Tibial artery (tissue), 4 donors: Measurements from ENCODE around the gene ARHGEF37.
"Not testable (repeated sequence)": the region's sequence is repeated elsewhere in the genome, so short reads cannot be mapped to it uniquely, and the experiment has no call there.

ENCODE experiments used
- DNase-seq, 2 donors: peaks; one replicate each; pipeline ENCODE4 v3.0.0-alpha.2; 2019
- H3K27ac ChIP-seq, 2 donors: fragments of 200-600 bp; sonication (generic) in 1 of 2; 1 replicate in 1 of 2; 2 replicates in 1 of 2; pipeline ENCODE4 v1.5.1; 2018 to 2019; ENCODE audit warnings: mild to moderate bottlenecking in 1 of 2
- H3K27me3 ChIP-seq, 2 donors: fragments of 200-600 bp; sonication (generic) in 1 of 2; one replicate each; pipeline versions ENCODE4 v1.5.1 to v1.6.0; 2016 to 2019
- H3K36me3 ChIP-seq, 3 donors: fragments of 200-600 bp; sonication (generic) in 2 of 3; one replicate each; pipeline ENCODE4 v1.5.1; 2016 to 2019; ENCODE audit warnings: mild to moderate bottlenecking in 2 of 3
- H3K4me1 ChIP-seq, 4 donors: fragments of 200-600 bp; sonication (generic) in 2 of 4; 1 replicate in 3 of 4; 2 replicates in 1 of 4; pipeline ENCODE4 v1.5.1; 2016 to 2019
- H3K4me3 ChIP-seq, 2 donors: fragments of 200-600 bp; sonication (generic) in 1 of 2; 1 replicate in 1 of 2; 2 replicates in 1 of 2; pipeline ENCODE4 v1.5.1; 2018 to 2019; ENCODE audit warnings: mild to moderate bottlenecking in 2 of 2
- H3K9me3 ChIP-seq, 3 donors: fragments of 200-600 bp; sonication (generic) in 1 of 3; one replicate each; pipeline ENCODE4 v1.5.1; 2016 to 2019
- intact Hi-C: fragments of 100-400 bp; cut with DNase I; formaldehyde crosslinking; loops from one replicate; pipeline ENCODE4 v1.15.0; 2023; ENCODE audit warnings: low total_unique reads
- TF ChIP-seq, protein P1 (sequence below), 2 experiments: fragments of 200-600 bp in 1 of 2; fragments of 450-650 bp in 1 of 2; IDR thresholded peaks; one replicate each; pipeline ENCODE4 v1.5.1; 2017 to 2019; ENCODE audit warnings: antibody characterized with exemption in 2 of 2, mild to moderate bottlenecking in 1 of 2, moderate library complexity in 1 of 2

ARHGEF37 gene

GRCh38 chr5:149585910-149586309 lies 4.6 kb downstream of the ARHGEF37 start:
- TF ChIP-seq, protein P1, sequence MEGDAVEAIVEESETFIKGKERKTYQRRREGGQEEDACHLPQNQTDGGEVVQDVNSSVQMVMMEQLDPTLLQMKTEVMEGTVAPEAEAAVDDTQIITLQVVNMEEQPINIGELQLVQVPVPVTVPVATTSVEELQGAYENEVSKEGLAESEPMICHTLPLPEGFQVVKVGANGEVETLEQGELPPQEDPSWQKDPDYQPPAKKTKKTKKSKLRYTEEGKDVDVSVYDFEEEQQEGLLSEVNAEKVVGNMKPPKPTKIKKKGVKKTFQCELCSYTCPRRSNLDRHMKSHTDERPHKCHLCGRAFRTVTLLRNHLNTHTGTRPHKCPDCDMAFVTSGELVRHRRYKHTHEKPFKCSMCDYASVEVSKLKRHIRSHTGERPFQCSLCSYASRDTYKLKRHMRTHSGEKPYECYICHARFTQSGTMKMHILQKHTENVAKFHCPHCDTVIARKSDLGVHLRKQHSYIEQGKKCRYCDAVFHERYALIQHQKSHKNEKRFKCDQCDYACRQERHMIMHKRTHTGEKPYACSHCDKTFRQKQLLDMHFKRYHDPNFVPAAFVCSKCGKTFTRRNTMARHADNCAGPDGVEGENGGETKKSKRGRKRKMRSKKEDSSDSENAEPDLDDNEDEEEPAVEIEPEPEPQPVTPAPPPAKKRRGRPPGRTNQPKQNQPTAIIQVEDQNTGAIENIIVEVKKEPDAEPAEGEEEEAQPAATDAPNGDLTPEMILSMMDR (IDR thresholded peaks at IDR 0.05), result no peak
- H3K4me3 ChIP-seq, result no peak overlapping the region
- H3K27me3 ChIP-seq, result no peaks in the 10 kb centered on the region
- no peak for DNase-seq
- peaks cover 0 to 6% (median 0%) of the 10 kb centered on the region in 3 donors for H3K36me3 ChIP-seq
- H3K27ac ChIP-seq, result no peak overlapping the region
- peaks cover 0 to 64% (median 46%) of the 10 kb centered on the region in 4 donors for H3K4me1 ChIP-seq
- H3K9me3 ChIP-seq, result no peaks in the 10 kb centered on the region
- intact Hi-C loops, result no loop called here

- DNase-seq, result no peak
- H3K9me3 ChIP-seq, result no peaks in the 10 kb centered on the region
- H3K36me3 ChIP-seq, result peaks cover 0 to 6% (median 0%) of the 10 kb centered on the region in 3 donors
- no peaks in the 10 kb centered on the region for H3K27me3 ChIP-seq
- TF ChIP-seq, protein P1 (IDR thresholded peaks at IDR 0.05), result no peak
- intact Hi-C loops, result no loop called here
- H3K27ac ChIP-seq, result peak overlapping the region; percentile 31 to 40
- no peak overlapping the region for H3K4me3 ChIP-seq
- H3K4me1 ChIP-seq, result peaks cover 0 to 60% (median 45%) of the 10 kb centered on the region in 4 donors
Observed at GRCh38 chr5:149586708-149587318, 5.5 kb downstream of the ARHGEF37 start.

DNA sequence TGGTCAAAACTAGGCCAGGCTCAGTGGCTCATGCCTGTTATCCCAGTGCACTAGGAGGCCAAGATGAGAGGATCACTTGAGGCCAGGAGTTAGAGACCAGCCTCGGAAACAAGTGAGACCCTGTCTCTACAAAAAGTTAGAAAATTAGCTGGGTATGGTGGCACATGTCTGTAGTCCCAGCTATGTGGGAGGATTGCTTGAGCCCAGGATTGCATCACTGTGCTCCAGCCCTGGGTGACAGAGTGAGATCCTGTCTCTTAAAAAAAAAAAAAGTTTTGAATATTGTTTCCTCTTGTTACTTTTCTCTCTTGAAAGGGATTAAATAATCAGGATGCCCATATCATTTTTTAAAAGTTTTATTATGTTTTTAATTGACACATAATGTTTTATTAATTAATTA lies 7.6 kb downstream of the ARHGEF37 start:
- Histone ChIP-seq H3K36me3 (peaks cover 0 to 6% (median 0%) of the 10 kb centered on the region in 3 donors), H3K27me3 (no peaks in the 10 kb centered on the region), H3K4me3 (no peak overlapping the region), H3K9me3 (no peaks in the 10 kb centered on the region), H3K4me1 (peaks cover 0 to 42% (median 30%) of the 10 kb centered on the region in 4 donors), H3K27ac (peak overlapping the region in 1 of 2 donors; percentile 31)
- no peak for DNase-seq
- intact Hi-C loops, result no loop called here
- TF ChIP-seq, protein P1 (IDR thresholded peaks at IDR 0.05), result no peak

DNA sequence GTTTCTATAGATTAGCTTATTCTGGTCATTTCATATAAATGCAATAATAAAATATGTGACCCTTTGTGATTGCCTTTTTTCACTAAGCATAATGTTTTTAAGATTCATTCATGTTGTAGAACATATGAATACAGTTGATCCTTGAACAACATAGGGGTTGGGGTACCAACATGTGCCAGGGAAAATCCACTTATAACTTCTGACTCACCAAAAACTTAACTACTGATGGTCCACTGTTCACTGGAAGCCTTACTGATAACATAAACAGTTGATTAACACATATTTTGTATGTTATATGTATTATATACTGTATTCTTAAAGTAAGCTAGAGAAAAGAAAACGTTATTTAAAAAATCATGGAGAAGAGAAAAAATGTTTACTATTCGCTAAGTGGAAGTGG lies 12.1 kb downstream of the ARHGEF37 start:
- Histone ChIP-seq H3K9me3 (no peaks in the 10 kb centered on the region), H3K4me3 (no peak overlapping the region), H3K27ac (no peak overlapping the region), H3K27me3 (no peaks in the 10 kb centered on the region), H3K36me3 (peaks cover 0 to 6% (median 0%) of the 10 kb centered on the region in 3 donors), H3K4me1 (peaks cover 0 to 22% (median 13%) of the 10 kb centered on the region in 4 donors)
- intact Hi-C loops, result no loop called here
- TF ChIP-seq, protein P1 (IDR thresholded peaks at IDR 0.05), result no peak
- DNase-seq, result no peak

GRCh38 chr5:149594206-149594895 lies 13.1 kb downstream of the ARHGEF37 start:
- TF ChIP-seq, protein P1 (IDR thresholded peaks at IDR 0.05), result no peak
- H3K36me3 ChIP-seq, result peaks cover 0 to 13% (median 5%) of the 10 kb centered on the region in 3 donors
- no peak overlapping the region for H3K27ac ChIP-seq
- peaks cover 0 to 16% (median 11%) of the 10 kb centered on the region in 4 donors for H3K4me1 ChIP-seq
- no peaks in the 10 kb centered on the region for H3K27me3 ChIP-seq
- H3K9me3 ChIP-seq, result no peaks in the 10 kb centered on the region
- intact Hi-C loops, result no loop called here
- no peak overlapping the region for H3K4me3 ChIP-seq
- DNase-seq, result no peak

DNA sequence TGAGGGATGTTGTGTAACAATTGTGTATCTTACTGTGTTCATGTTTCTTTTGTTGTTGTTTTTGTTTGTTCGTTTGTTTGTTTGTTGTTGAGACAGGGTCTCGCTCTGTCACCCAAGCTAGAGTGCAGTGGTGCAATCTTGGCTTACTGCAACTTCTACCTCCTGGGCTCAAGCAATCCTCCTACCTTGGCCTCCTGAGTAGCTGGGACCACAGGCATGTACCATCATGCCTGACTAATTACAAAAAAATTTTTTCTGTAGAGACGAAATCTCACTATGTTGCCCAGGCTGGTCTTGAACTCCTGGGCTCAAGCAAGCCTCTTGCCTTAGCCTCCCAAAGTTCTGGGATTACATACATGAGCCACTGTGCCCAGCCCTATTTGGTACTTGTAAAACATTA lies 13.8 kb downstream of the ARHGEF37 start:
- H3K4me1 ChIP-seq, result peaks cover 0 to 16% (median 11%) of the 10 kb centered on the region in 4 donors
- DNase-seq, H3K27me3 ChIP-seq, H3K9me3 ChIP-seq, intact Hi-C loops, H3K27ac ChIP-seq, H3K4me3 ChIP-seq: not testable (repeated sequence)
- peaks cover 0 to 19% (median 5%) of the 10 kb centered on the region in 3 donors for H3K36me3 ChIP-seq
